B cell (primary cell): ENCODE measurements around the gene PLA2G3. TPM values are rescaled to one million over a fixed set of nuclear protein-coding genes. Genes with fewer than 3 reads are reported as not detected.
"Not testable (repeated sequence)": the region's sequence is repeated elsewhere in the genome, so short reads cannot be mapped to it uniquely, and the experiment has no call there.

Experiments used
- ATAC-seq: fragments of 200-7000 bp; cut with Tn5 transposase; one replicate; pipeline ENCODE4 v1.10.0; 2021; ENCODE audit warnings: low read depth, mild to moderate bottlenecking, moderate number of reproducible peaks, moderate library complexity
- CTCF ChIA-PET: fragments of 350-600 bp; sonication (Branson Sonifier 250); formaldehyde crosslinking; loops from one replicate; lab custom pipeline; 2021; ENCODE audit warnings: antibody characterized with exemption, inconsistent platforms; lab: Charles Lee
- POLR2A ChIA-PET: fragments of 350-600 bp; sonication (Branson Sonifier 250); formaldehyde crosslinking; loops from one replicate; lab custom pipeline; 2021; ENCODE audit warnings: antibody characterized with exemption; lab: Charles Lee
- DNase-seq: peaks from one replicate; pipeline ENCODE4 v3.0.0; 2013
- H2AFZ ChIP-seq: 2 replicates; pipeline ENCODE4 v1.6.1; 2012; ENCODE audit warnings: mild to moderate bottlenecking, low read depth, low read length; ENCODE audit not compliant: insufficient read depth, poor library complexity, severe bottlenecking
- H3K27ac ChIP-seq, 2 donors: 1 replicate in 1 of 2; 2 replicates in 1 of 2; pipeline ENCODE4 v1.5.1; 2012 to 2013; ENCODE audit warnings: low read length in 2 of 2, mild to moderate bottlenecking in 2 of 2, moderate library complexity in 1 of 2
- H3K27me3 ChIP-seq, 4 experiments: fragments of 200-600 bp in 1 of 4; sonication (generic) in 1 of 4; replicated peaks in 1 of 4; 1 replicate in 2 of 4; 2 replicates in 2 of 4; pipeline versions ENCODE4 v1.6.1 to v1.7.0; 2013 to 2016; ENCODE audit warnings: low read length in 3 of 4, mild to moderate bottlenecking in 2 of 4, mixed read lengths in 1 of 4, moderate library complexity in 1 of 4; ENCODE audit not compliant: insufficient read depth in 4 of 4, control insufficient read depth in 3 of 4; ENCODE audit errors: control extremely low read depth in 1 of 4
- H3K36me3 ChIP-seq, 2 experiments: replicated peaks in 1 of 2; 1 replicate in 1 of 2; 2 replicates in 1 of 2; pipeline versions ENCODE4 v1.6.1 to v1.7.1; 2013; ENCODE audit warnings: low read length in 1 of 2; ENCODE audit not compliant: insufficient read depth in 2 of 2, control insufficient read depth in 1 of 2; ENCODE audit errors: control extremely low read depth in 1 of 2, extremely low read depth in 1 of 2
- H3K4me1 ChIP-seq, 2 donors: fragments of 200-600 bp in 1 of 2; sonication (generic) in 1 of 2; 1 replicate in 1 of 2; 2 replicates in 1 of 2; pipeline versions ENCODE4 v1.5.1 to v1.6.1; 2013 to 2017; ENCODE audit warnings: low read length in 2 of 2; ENCODE audit not compliant: control insufficient read depth in 2 of 2, insufficient read depth in 2 of 2
- H3K4me2 ChIP-seq: replicated peaks from 2 replicates; pipeline ENCODE3; 2012; ENCODE audit warnings: mild to moderate bottlenecking, low read depth, low read length; ENCODE audit not compliant: poor library complexity, severe bottlenecking
- H3K4me3 ChIP-seq, 5 experiments: fragments of 200-600 bp in 1 of 5; sonication (generic) in 1 of 5; 1 replicate in 3 of 5; 2 replicates in 2 of 5; pipeline versions ENCODE4 v1.5.1 to v1.7.0; 2011 to 2016; ENCODE audit warnings: low read length in 4 of 5, mild to moderate bottlenecking in 4 of 5, low read depth in 2 of 5, control low read depth in 1 of 5, moderate library complexity in 1 of 5; ENCODE audit not compliant: insufficient read depth in 1 of 5; ENCODE audit errors: control extremely low read depth in 1 of 5, extremely low read depth in 1 of 5
- H3K79me2 ChIP-seq: fragments of 200-600 bp; sonication (generic); one replicate; pipeline ENCODE4 v1.6.0; 2016; ENCODE audit warnings: low read length; ENCODE audit not compliant: control insufficient read depth, insufficient read depth
- H3K9ac ChIP-seq: fragments of 200-600 bp; sonication (generic); 2 replicates; pipeline ENCODE4 v1.6.1; 2017; ENCODE audit warnings: mild to moderate bottlenecking, low read length, moderate library complexity
- H3K9me3 ChIP-seq, 3 donors: one replicate each; pipeline versions ENCODE4 v1.6.1 to v1.7.1; 2013; ENCODE audit warnings: low read length in 2 of 3; ENCODE audit not compliant: control insufficient read depth in 2 of 3, insufficient read depth in 1 of 3; ENCODE audit errors: control extremely low read depth in 1 of 3
- H4K20me1 ChIP-seq: 2 replicates; pipeline ENCODE4 v1.6.0; 2012; ENCODE audit warnings: mild to moderate bottlenecking, low read length; ENCODE audit not compliant: insufficient read depth, control insufficient read depth, poor library complexity, severe bottlenecking
- H3K27ac Mint-ChIP-seq: one replicate; pipeline ENCODE4 v1.8.0; 2021; ENCODE audit warnings: mixed read lengths
- H3K27me3 Mint-ChIP-seq: one replicate; pipeline ENCODE4 v1.8.0; 2021; ENCODE audit warnings: mixed read lengths
- H3K4me1 Mint-ChIP-seq: one replicate; pipeline ENCODE4 v1.8.0; 2021; ENCODE audit warnings: mixed read lengths
- H3K4me3 Mint-ChIP-seq: one replicate; pipeline ENCODE4 v1.8.0; 2021; ENCODE audit warnings: mixed read lengths
- H3K9me3 Mint-ChIP-seq: one replicate; pipeline ENCODE4 v1.8.0; 2022; ENCODE audit warnings: mixed read lengths; ENCODE audit not compliant: insufficient read depth
- EZH2 ChIP-seq: IDR thresholded peaks from 2 replicates; pipeline ENCODE4 v1.6.1; 2012; ENCODE audit warnings: borderline replicate concordance, low read depth, mild to moderate bottlenecking, moderate library complexity, low read length; ENCODE audit not compliant: insufficient read depth, poor library complexity, severe bottlenecking
- WGBS: methylation state at CpG from one replicate; pipeline ENCODE4 v1.1.5; 2013; ENCODE audit warnings: missing lambda C conversion rate; ENCODE audit not compliant: insufficient coverage; 5-methylcytosine and 5-hydroxymethylcytosine counted together
- intact Hi-C: fragments of 100-400 bp; cut with micrococcal nuclease; formaldehyde crosslinking; loops from one replicate; pipeline ENCODE4 v1.10.0; 2022
- polyA plus RNA-seq: library from polyadenylated mRNA; depleted of rRNA; stranded (reverse); fragments of >200 nt; gene quantifications from 2 replicates; pipeline ENCODE4 v1.2.3, GENCODE V29; 2012
- total RNA-seq, 2 donors: library from RNA; stranded (reverse); fragments of 120-200 nt in 1 of 2; gene quantifications; 1 replicate in 1 of 2; 2 replicates in 1 of 2; pipeline versions ENCODE4 v1.2.3 to v1.2.4, GENCODE V29; 2013 to 2022
- TF ChIP-seq, protein P1 (sequence below): fragments of 200-600 bp; IDR thresholded peaks from one replicate; pipeline ENCODE4 v1.8.0; 2022; ENCODE audit warnings: antibody characterized with exemption, mild to moderate bottlenecking

Gene PLA2G3
- total and polyA plus RNA-seq, 2 donors (not counting 1 experiment from before 2014, with no cell fraction given) = not detected

DNA sequence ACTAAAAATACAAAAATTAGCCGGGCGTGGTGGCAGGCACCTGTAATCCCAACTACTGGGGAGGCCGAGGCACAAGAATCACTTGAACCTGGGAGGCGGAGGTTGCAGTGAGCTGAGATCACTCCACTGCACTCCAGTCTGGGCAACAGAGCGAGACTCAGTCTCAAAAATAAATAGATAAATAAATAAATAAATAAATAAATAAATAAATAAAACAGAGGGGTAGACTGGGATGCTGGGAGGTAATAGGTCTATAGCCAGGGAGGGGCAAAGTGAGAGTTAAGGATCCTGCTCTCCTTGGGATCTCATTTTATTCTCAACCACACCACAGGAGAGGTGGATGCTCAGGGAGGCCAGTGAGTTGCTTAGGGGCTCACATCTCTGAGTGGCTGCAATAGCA, 42.8 kb downstream of the PLA2G3 start:
- H3K27me3 ChIP-seq, H3K4me2 ChIP-seq, H3K4me3 Mint-ChIP-seq, H3K9me3 Mint-ChIP-seq, POLR2A ChIA-PET, H3K36me3 ChIP-seq, H3K27ac ChIP-seq, CTCF ChIA-PET, H3K27ac Mint-ChIP-seq, H3K9ac ChIP-seq, H2AFZ ChIP-seq, H4K20me1 ChIP-seq, H3K4me3 ChIP-seq, intact Hi-C loops, H3K27me3 Mint-ChIP-seq, H3K9me3 ChIP-seq, ATAC-seq, H3K4me1 Mint-ChIP-seq, H3K4me1 ChIP-seq, H3K79me2 ChIP-seq, DNase-seq: not testable (repeated sequence)
- WGBS = no CpG with 5 or more reads among the region's 5 CpGs

DNA sequence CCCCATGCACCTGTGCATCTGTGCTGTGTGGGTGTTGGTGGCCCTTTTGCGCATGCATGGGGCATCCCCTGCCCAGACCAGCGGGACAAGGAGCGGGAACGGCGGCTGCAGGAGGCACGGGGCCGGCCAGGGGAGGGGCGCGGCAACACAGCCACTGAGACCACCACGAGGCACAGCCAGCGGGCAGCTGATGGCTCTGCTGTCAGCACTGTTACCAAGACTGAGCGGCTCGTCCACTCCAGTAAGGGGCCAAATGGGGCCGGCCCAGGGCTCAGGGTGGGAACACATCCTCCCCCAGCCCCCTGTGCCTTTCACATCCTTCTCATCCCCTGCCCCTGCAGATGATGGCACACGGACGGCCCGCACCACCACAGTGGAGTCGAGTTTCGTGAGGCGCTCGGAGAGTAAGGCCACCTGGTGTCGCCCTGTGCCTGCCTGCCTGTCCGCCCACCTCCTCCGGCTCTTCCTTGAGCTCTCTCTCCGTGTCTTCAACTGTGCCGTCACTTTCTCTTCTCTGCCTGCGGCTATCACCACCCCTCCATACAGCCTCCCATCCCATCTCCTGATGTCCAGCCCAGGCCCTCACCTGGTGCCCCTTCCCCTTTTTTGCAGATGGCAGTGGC, 43.5 kb downstream of the PLA2G3 start:
- no peak overlapping the region for H3K4me3 Mint-ChIP-seq
- H3K9me3 ChIP-seq = no peaks in the 10 kb centered on the region
- H3K27ac Mint-ChIP-seq = no peak overlapping the region
- H3K79me2 ChIP-seq = no peaks in the 10 kb centered on the region
- CTCF ChIA-PET = interaction anchor here (0.9 kb wide), 1 partner anchor 176 kb away, joined by 3 read pairs; no protein-coding TSS in a partner anchor
- no peak overlapping the region for H3K4me2 ChIP-seq
- no peak for TF ChIP-seq EZH2
- TF ChIP-seq, protein P1, sequence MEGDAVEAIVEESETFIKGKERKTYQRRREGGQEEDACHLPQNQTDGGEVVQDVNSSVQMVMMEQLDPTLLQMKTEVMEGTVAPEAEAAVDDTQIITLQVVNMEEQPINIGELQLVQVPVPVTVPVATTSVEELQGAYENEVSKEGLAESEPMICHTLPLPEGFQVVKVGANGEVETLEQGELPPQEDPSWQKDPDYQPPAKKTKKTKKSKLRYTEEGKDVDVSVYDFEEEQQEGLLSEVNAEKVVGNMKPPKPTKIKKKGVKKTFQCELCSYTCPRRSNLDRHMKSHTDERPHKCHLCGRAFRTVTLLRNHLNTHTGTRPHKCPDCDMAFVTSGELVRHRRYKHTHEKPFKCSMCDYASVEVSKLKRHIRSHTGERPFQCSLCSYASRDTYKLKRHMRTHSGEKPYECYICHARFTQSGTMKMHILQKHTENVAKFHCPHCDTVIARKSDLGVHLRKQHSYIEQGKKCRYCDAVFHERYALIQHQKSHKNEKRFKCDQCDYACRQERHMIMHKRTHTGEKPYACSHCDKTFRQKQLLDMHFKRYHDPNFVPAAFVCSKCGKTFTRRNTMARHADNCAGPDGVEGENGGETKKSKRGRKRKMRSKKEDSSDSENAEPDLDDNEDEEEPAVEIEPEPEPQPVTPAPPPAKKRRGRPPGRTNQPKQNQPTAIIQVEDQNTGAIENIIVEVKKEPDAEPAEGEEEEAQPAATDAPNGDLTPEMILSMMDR = no peak
- DNase-seq = no peak
- no peaks in the 10 kb centered on the region for H3K9me3 Mint-ChIP-seq
- intact Hi-C loops = no loop called here
- no peak for ATAC-seq
- no peaks in the 10 kb centered on the region for H4K20me1 ChIP-seq
- no peaks in the 10 kb centered on the region for H3K27me3 Mint-ChIP-seq
- no peak overlapping the region for H2AFZ ChIP-seq
- no peak overlapping the region for H3K4me3 ChIP-seq
- POLR2A ChIA-PET = no interaction called here
- H3K4me1 Mint-ChIP-seq = no peaks in the 10 kb centered on the region
- no peaks in the 10 kb centered on the region for H3K4me1 ChIP-seq
- no peaks in the 10 kb centered on the region for H3K27me3 ChIP-seq
- H3K9ac ChIP-seq = no peak overlapping the region
- 96% methylated on average over 27 of the region's 27 CpGs for WGBS
- H3K27ac ChIP-seq = no peak overlapping the region
- H3K36me3 ChIP-seq = no peaks in the 10 kb centered on the region
